A549 (cell line): Measurements from ENCODE around the gene DNAJC7. TPM values are rescaled to one million over a fixed set of nuclear protein-coding genes. Genes with fewer than 3 reads are reported as not detected.

Source experiments
- ATAC-seq, 2 experiments: fragments of 200-7000 bp in 1 of 2; fragments of >200 bp in 1 of 2; cut with Nextera tagmentation in 1 of 2; cut with Tn5 transposase in 1 of 2; 3 replicates each; pipeline versions ENCODE4 v1.8.0 to v1.9.1; 2018 to 2020; ENCODE audit warnings: mild to moderate bottlenecking in 1 of 2, moderate library complexity in 1 of 2
- CTCF ChIA-PET: fragments of 300-600 bp; sonication (Branson Sonifier 250); formaldehyde crosslinking; extraction: SDS; loops from one replicate; lab custom pipeline; 2021; ENCODE audit warnings: antibody characterized with exemption, inconsistent platforms; lab: Yijun Ruan, JAX
- POLR2A ChIA-PET: fragments of 350-600 bp; formaldehyde crosslinking; extraction: SDS; loops from one replicate; lab custom pipeline; 2021; ENCODE audit warnings: antibody characterized with exemption, inconsistent platforms; lab: Yijun Ruan, JAX
- DNase-seq, 2 experiments: peaks; one replicate each; pipeline versions ENCODE4 v3.0.0 to v3.0.0-alpha.2; 2011 to 2016; ENCODE audit warnings: low read depth in 1 of 2, low spot score in 1 of 2
- FAIRE-seq: peaks from 2 replicates; lab custom pipeline; 2011; peaks lifted over from hg19 to GRCh38; lab: Jason Lieb, UNC
- H3K27ac ChIP-seq, 2 experiments: fragments of >200 bp; sonication (Bioruptor Twin); formaldehyde crosslinking; 3 replicates each; pipeline ENCODE4 v1.5.1; 2016 to 2017
- H3K4me1 ChIP-seq: fragments of >200 bp; sonication (Bioruptor Twin); formaldehyde crosslinking; 3 replicates; pipeline ENCODE4 v1.6.1; 2016
- H3K4me2 ChIP-seq: fragments of >200 bp; sonication (Bioruptor Twin); formaldehyde crosslinking; 3 replicates; pipeline ENCODE4 v1.6.1; 2016
- H3K4me3 ChIP-seq: fragments of >200 bp; sonication (Bioruptor Twin); formaldehyde crosslinking; 3 replicates; pipeline ENCODE4 v1.5.1; 2016
- H3K9me3 ChIP-seq: fragments of >200 bp; sonication (Bioruptor Twin); formaldehyde crosslinking; 3 replicates; pipeline ENCODE4 v1.6.1; 2016
- BCL3 ChIP-seq: fragments of >200 bp; sonication (Bioruptor Twin); formaldehyde crosslinking; IDR thresholded peaks from 3 replicates; pipeline ENCODE4 v1.6.1; 2016
- CBX2 ChIP-seq: fragments of 200-600 bp; sonication (generic); IDR thresholded peaks from 2 replicates; pipeline ENCODE4 v1.6.1; 2016; ENCODE audit warnings: low read depth, mild to moderate bottlenecking, borderline replicate concordance
- CBX8 ChIP-seq: fragments of 200-600 bp; sonication (generic); IDR thresholded peaks from 2 replicates; pipeline ENCODE4 v1.6.1; 2016
- CHD2 ChIP-seq: fragments of 150-350 bp; IDR thresholded peaks from 2 replicates; pipeline ENCODE4 v1.6.1; 2014; ENCODE audit warnings: low read length; ENCODE audit not compliant: partially characterized antibody
- ELK1 ChIP-seq: fragments of 150-350 bp; IDR thresholded peaks from 2 replicates; pipeline ENCODE4 v1.6.1; 2014; ENCODE audit warnings: low read depth, mild to moderate bottlenecking, low read length
- ESRRA ChIP-seq: fragments of 150-350 bp; IDR thresholded peaks from 2 replicates; pipeline ENCODE4 v1.6.1; 2014; ENCODE audit warnings: mild to moderate bottlenecking, low read length, borderline replicate concordance
- GATA3 ChIP-seq: IDR thresholded peaks from 2 replicates; pipeline ENCODE4 v1.6.1; 2012; ENCODE audit warnings: borderline replicate concordance
- HOXA7 ChIP-seq: fragments of 250-450 bp; sonication (Bioruptor Pico); IDR thresholded peaks from 2 replicates; pipeline ENCODE4 v1.5.0; 2020; ENCODE audit warnings: mild to moderate bottlenecking, moderate library complexity
- HOXB13 ChIP-seq: fragments of 250-450 bp; sonication (Bioruptor Pico); IDR thresholded peaks from 2 replicates; pipeline ENCODE4 v1.5.0; 2020; ENCODE audit warnings: low read depth, mild to moderate bottlenecking, moderate library complexity
- HOXB5 ChIP-seq: fragments of 250-450 bp; sonication (Bioruptor Pico); IDR thresholded peaks from 2 replicates; pipeline ENCODE4 v1.5.0; 2020; ENCODE audit warnings: mild to moderate bottlenecking, moderate library complexity
- JUN ChIP-seq, 2 experiments: fragments of >200 bp; sonication (Bioruptor Twin); formaldehyde crosslinking; IDR thresholded peaks; 2 replicates in 1 of 2; 3 replicates in 1 of 2; pipeline ENCODE4 v1.6.1; 2016 to 2017
- JUNB ChIP-seq: fragments of >200 bp; sonication (Bioruptor Twin); formaldehyde crosslinking; IDR thresholded peaks from 2 replicates; pipeline ENCODE4 v1.6.1; 2016
- PHF8 ChIP-seq: fragments of 200-600 bp; sonication (generic); IDR thresholded peaks from 2 replicates; pipeline ENCODE4 v1.6.1; 2016; ENCODE audit warnings: low read depth, mild to moderate bottlenecking, antibody characterized with exemption, moderate library complexity, borderline replicate concordance
- RAD21 ChIP-seq, 2 experiments: fragments of >200 bp in 1 of 2; sonication (Bioruptor Twin) in 1 of 2; formaldehyde crosslinking in 1 of 2; IDR thresholded peaks in 1 of 2; conservative IDR thresholded peaks in 1 of 2; 2 replicates in 1 of 2; 3 replicates in 1 of 2; pipeline ENCODE4 v1.6.1; 2012 to 2018; ENCODE audit warnings: inconsistent platforms in 1 of 2
- RARB ChIP-seq: fragments of 250-450 bp; sonication (Bioruptor Pico); IDR thresholded peaks from 2 replicates; pipeline ENCODE4 v1.8.0; 2021; ENCODE audit warnings: mild to moderate bottlenecking, moderate library complexity
- RCOR1 ChIP-seq: fragments of 150-350 bp; IDR thresholded peaks from 2 replicates; pipeline ENCODE4 v1.6.1; 2014; ENCODE audit warnings: antibody characterized with exemption, low read length, low read depth
- REST ChIP-seq: fragments of 200-600 bp; sonication (generic); IDR thresholded peaks from 2 replicates; pipeline ENCODE4 v1.6.1; 2016; ENCODE audit warnings: antibody characterized with exemption, mild to moderate bottlenecking, moderate library complexity
- TFCP2L1 ChIP-seq: fragments of 250-450 bp; sonication (Bioruptor Pico); IDR thresholded peaks from 2 replicates; pipeline ENCODE4 v1.5.0; 2021; ENCODE audit warnings: mild to moderate bottlenecking
- ZC3H11A ChIP-seq: fragments of 450-650 bp; IDR thresholded peaks from 2 replicates; pipeline ENCODE4 v1.6.1; 2014; ENCODE audit warnings: antibody characterized with exemption, mild to moderate bottlenecking
- WGBS: methylation state at CpG from one replicate; pipeline ENCODE4 v1.1.6; 2017; ENCODE audit errors: missing lambda C conversion rate; 5-methylcytosine and 5-hydroxymethylcytosine counted together
- polyA plus RNA-seq, 4 experiments: library from polyadenylated mRNA; depleted of rRNA in 3 of 4; stranded (reverse); fragments of >200 nt; fragmentation: RNase III in 1 of 4; extraction: RNeasy Plus Mini Kit Qiagen cat#74134 plus additional on column Dnase treatment in 1 of 4; gene quantifications; 2 replicates in 3 of 4; 3 replicates in 1 of 4; pipeline ENCODE4 v1.2.3, GENCODE V29; 2011 to 2017

DNAJC7 gene
- polyA plus RNA-seq, 2 of the 4 experiments (the other 2 are of a cell fraction) = 95.3 to 148 TPM

GRCh38 chr17:42059815-42060214, 42.6 kb upstream of the DNAJC7 start:
- DNase-seq (no peak), FAIRE-seq (no peak), ATAC-seq (no peak)
- no peak overlapping the region for H3K27ac ChIP-seq
- ChIA-PET CTCF (interaction anchor here (0.5 to 16.9 kb wide), 8 partner anchors 8 to 348 kb away, joined by 3 to 454 read pairs (median 6); partner anchors contain the start of genes DHX58, KAT2A, NKIRAS2 and ZNF385C), POLR2A (no interaction called here)
- no peaks in the 10 kb centered on the region for H3K4me1 ChIP-seq
- no peak overlapping the region for H3K4me2 ChIP-seq
- no peaks in the 10 kb centered on the region for H3K9me3 ChIP-seq
- no peak overlapping the region for H3K4me3 ChIP-seq
- TF ChIP-seq GATA3 (no peak), RAD21 (conservative IDR thresholded peaks at IDR 0.05 in 1 of 2, IDR thresholded peaks at IDR 0.05 in 1 of 2) (no peak), RARB (CRISPR knock-in tag) (no peak), ZC3H11A (no peak), JUNB (no peak), TFCP2L1 (no peak), CBX8 (no peak), JUN (IDR thresholded peaks at IDR 0.05) (no peak), BCL3 (no peak), HOXB5 (CRISPR knock-in tag) (no peak), HOXA7 (no peak), PHF8 (no peak), CHD2 (no peak), HOXB13 (no peak)
- WGBS = 60% methylated on average over 4 of the region's 4 CpGs

GRCh38 chr17:42058063-42058462, 40.8 kb upstream of the DNAJC7 start:
- ChIA-PET CTCF (interaction anchor here (1.3 to 16.9 kb wide), 6 partner anchors 10 to 459 kb away, joined by 3 to 454 read pairs (median 6); partner anchors contain the start of genes DHX58, KAT2A, NKIRAS2 and ZNF385C), POLR2A (no interaction called here)
- ATAC-seq (no peak), FAIRE-seq (no peak), DNase-seq (no peak)
- H3K4me2 ChIP-seq = no peak overlapping the region
- WGBS = 77% methylated on average over 7 of the region's 7 CpGs
- no peak overlapping the region for H3K27ac ChIP-seq
- TF ChIP-seq CBX2 (no peak), REST (no peak), RAD21 (conservative IDR thresholded peaks at IDR 0.05 in 1 of 2, IDR thresholded peaks at IDR 0.05 in 1 of 2) (no peak), RCOR1 (no peak), ESRRA (no peak), ELK1 (no peak)
- H3K4me1 ChIP-seq = no peaks in the 10 kb centered on the region
- H3K9me3 ChIP-seq = no peaks in the 10 kb centered on the region
- no peak overlapping the region for H3K4me3 ChIP-seq
